ENCODE data around the gene WDR88.
"Not testable (repeated sequence)": the region's sequence is repeated elsewhere in the genome, so short reads cannot be mapped to it uniquely, and the experiment has no call there.

Gene WDR88

GRCh38 chr19:33130433-33130832 is 1.5 kb upstream of the WDR88 start:
- DNase-seq: no peak

- DNase-seq: no peak
Observed at GRCh38 chr19:33132425-33132824, 511 bp downstream of the WDR88 start.

GRCh38 chr19:33133438-33134031 is 1.6 kb downstream of the WDR88 start:
- no peak for DNase-seq

DNA sequence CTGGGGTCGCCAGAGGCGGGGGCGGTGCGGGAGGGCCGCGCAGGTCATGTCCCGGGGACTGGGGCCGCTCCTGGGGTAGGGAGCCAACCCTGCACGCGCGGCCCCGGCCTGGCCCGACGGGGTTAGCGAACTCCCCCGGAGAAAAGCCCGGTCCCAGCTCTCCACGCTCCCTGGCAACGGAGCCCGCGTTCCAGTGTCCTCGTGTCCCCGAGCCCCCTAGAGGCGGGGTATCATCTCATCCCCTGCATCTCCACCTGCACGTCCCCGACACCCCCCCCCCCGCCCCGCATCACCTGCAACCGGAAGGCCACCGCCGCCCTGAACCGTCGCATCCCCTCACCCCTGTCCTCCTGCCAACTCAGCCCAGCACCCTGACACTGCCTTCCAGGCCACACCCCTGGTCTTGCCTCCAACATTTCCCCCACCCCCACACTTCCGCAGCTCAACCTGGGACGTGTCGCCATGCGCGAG is 2.7 kb downstream of the WDR88 start:
- DNase-seq: no peak

DNA sequence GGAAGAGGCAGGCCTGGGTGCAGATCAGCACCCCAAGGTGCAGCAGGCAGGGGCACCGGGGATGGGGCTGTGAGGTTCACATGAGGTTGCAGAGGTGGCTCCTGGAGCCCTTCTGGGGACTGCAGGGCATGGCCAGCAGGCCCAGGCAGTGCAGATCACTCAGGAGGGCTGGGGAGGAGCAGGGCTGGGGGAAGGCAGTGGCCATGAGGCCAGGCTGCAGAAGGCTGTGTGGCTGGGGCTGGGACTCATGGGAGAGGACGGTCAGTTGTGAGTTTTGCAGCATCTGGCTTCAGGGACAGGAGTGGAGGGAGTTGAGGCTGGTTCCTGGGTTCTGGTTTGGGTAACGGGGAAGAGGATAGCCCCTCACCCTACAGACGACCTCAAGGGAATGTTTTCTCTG is 7.3 kb downstream of the WDR88 start:
- DNase-seq: no peak

DNA sequence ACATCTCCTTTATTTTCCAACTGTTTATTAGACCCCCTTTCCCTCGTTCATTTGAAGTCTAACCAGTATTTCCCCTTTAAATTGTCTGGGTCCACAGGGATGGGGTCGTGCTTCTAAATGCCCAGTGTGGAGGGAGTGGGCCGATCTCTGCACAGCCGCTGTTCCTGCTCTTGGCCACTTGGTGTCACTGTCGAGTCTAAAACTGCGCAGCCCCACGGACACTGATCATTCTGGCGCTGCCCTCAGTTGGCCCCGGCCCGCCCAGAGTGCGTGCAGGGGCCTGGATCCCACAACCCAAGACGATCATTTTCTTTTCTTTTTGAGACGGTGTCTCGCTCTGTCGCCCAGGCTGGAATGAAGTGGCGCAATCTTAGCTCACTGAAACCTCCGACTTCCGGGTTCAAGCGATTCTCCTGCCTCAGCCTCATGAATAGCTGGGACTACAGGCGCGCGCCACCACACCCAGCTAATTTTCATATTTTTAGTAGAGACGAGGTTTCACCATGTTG is 12.0 kb downstream of the WDR88 start:
- DNase-seq: no peak

DNA sequence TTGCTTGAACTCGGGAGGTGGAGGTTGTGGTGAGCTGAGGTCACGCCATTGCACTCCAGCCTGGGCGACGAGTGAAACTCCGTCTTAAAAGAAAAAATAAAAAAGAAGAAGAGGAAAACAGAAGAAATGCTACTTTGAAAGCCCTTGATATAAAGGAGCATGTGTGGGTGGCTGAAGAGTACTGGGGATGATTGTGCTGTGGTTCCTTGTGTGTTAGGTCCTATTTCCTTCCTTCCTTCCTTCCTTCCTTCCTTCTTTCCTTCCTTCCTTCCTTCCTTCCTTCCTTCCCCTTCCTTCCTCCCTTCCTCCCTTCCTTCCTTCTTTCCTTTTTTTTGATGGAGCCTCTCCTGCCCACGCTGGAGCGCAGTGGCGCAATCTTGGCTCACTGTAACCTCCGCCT is 14.3 kb downstream of the WDR88 start:
- DNase-seq: no peak

DNA sequence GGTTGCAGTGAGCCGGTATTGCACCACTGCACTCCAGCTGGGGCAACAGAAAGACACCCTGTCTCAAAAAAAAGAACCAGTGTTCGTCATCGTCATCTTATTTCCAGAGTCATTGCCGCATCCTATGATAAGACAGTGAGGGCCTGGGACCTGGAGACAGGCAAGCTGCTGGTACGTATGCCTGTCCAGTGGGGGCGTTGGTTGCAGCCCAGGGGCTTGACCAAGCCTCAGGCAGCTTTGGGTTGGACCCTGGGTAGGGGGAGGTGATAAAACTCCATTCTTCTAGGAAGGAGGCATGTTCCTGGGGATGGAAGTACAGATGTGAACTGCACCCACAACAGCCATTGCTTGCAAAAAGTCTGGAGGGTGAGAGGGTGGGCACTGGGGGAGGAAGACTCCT is 15.6 kb downstream of the WDR88 start:
- no peak for DNase-seq

DNA sequence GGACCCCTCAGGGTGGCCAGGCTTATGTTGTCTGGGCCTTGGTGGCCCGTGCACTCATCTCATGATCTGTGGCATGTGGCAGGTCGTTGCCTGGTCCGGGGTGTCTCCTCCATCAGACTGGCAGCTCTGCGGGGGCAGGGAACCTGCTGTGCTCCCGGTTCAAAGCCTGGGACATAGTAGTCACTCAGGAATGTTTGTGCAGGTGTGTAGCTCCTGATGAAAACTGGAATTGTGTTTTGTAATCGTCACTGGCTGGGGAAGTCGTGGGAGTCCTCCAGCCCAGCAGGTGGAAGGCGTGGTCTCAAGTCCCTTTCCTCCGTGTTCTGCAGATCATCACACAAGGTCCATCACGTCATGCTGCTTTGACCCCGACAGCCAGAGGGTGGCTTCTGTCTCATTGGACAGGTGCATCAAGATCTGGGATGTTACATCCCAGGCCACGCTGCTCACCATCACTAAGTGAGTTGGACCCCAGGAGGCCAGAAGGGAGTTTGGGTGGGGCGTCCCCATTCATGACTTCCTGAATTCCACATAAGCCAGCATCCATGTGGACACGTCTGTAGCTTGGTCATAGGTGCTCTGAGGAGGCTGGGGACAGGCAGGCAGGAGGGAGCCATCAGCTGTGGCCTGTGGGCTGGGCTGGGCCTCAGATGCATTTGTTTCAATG is 19.1 kb downstream of the WDR88 start:
- DNase-seq: no peak

GRCh38 chr19:33152176-33152575 is 20.3 kb downstream of the WDR88 start:
- DNase-seq: no peak

DNA sequence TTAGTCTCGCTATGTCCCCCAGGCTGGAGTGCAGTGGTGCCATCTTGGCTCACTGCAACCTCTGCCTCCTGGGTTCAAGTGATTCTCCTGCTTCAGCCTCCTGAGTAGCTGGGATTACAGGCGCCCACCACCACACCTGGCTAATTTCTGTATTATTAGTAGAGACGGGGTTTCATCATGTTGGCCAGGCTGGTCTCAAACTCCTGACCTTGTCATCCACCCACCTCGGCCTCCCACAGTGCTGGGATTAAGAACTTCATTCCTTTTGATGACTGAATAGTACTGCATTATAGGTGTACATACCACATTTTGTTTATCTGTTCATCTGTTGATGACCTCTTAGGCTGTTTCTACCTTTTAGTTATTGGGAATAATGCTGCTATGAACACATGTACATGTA is 20.7 kb downstream of the WDR88 start:
- not testable (repeated sequence) for DNase-seq

DNA sequence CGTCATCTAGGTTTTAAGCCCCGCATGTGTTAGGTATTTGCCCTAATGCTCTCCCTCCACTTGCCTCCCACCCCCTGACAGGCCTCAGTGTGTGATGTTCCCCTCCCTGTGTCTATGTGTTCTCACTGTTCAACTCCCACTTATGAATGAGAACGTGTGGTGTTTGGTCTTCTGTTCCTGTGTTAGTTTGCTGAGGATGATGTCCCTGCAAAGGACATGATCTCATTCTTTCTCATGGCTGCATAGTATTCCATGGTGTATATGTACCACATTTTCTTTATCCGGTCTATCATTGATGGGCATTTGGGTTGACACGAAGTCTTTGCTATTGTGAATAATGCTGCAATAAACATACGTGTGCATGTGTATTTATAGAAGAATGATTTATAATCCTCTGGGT is 22.4 kb downstream of the WDR88 start:
- DNase-seq: not testable (repeated sequence)

DNA sequence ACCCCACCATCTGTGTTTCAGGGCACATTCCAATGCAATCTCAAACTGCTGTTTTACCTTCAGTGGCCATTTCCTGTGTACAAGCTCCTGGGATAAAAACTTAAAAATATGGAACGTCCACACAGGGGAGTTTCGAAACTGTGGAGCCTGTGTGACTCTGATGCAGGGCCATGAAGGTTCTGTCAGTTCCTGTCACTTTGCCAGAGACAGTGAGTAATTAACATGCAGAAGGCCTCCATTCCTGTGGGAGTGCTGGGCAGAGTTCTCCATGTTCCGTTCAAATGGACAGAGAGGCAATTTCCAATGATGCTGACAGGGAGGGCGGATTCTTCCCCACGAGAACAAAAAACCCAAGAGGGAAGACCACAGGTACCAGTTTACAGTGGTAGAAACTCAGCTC is 24.4 kb downstream of the WDR88 start:
- no peak for DNase-seq

GRCh38 chr19:33157906-33158305 is 26.0 kb downstream of the WDR88 start:
- DNase-seq: no peak

- DNase-seq: no peak
Observed at GRCh38 chr19:33158365-33158764, 26.5 kb downstream of the WDR88 start.

GRCh38 chr19:33159149-33159548 is 27.2 kb downstream of the WDR88 start:
- no peak for DNase-seq

DNA sequence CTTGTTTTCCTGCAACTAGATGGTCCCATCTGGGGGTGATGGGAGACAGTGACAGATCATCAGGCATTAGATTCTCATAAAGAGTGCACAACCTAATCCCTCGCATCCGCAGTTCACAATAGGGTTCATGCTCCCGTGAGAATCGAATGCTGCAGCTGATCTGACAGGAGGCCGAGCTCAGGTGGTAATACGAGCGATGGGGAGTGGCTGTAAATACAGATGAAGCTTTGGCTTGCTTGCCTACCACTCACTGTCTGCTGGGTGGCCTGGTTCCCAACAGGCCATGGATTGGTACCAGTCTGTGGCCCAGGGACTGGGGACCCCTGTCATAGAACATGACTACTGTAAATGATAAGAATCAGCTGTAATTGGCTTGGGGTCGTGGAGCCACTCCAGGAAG is 28.0 kb downstream of the WDR88 start:
- no peak for DNase-seq

- DNase-seq: no peak
Observed at GRCh38 chr19:33161201-33161600, 29.3 kb downstream of the WDR88 start.

GRCh38 chr19:33163481-33163880 is 31.6 kb downstream of the WDR88 start:
- DNase-seq: no peak

GRCh38 chr19:33166037-33166436 is 34.1 kb downstream of the WDR88 start:
- not testable (repeated sequence) for DNase-seq

- DNase-seq: no peak
Observed at GRCh38 chr19:33167438-33167837, 35.5 kb downstream of the WDR88 start.

DNA sequence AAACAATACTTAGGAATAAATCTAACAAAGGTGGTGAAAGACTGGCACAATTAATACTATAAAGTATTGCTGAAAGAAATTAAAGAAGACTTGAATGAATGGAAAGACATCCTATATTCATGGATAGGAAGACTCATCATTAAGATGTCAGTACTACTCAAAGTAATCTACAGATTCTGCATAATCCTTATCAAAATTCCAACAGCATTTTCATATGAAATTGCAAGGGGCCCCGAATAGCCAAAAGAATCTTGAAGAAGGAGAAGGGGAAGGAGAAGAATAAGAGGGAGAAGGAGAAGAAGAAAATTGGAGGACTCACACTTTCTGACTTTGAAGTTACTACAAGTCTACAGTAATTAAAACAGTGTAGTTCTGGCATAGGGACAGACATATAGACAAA is 36.6 kb downstream of the WDR88 start:
- DNase-seq: no peak

GRCh38 chr19:33171222-33171795 is 39.4 kb downstream of the WDR88 start:
- no peak for DNase-seq

GRCh38 chr19:33171916-33172359 is 40.0 kb downstream of the WDR88 start:
- DNase-seq: no peak

Data from SIG-M5 (cell line).